GM23338 (cell line): Measurements from ENCODE around the gene DCDC1. TPM values are rescaled to one million over a fixed set of nuclear protein-coding genes. Genes with fewer than 3 reads are reported as not detected.

Experiments used
- ATAC-seq: fragments of 200-7000 bp; cut with Tn5 transposase; 3 replicates; pipeline ENCODE4 v1.9.1; 2020
- DNase-seq: peaks from one replicate; pipeline ENCODE4 v3.0.0-alpha.2; 2015; ENCODE audit warnings: low spot score
- H2AFZ ChIP-seq: fragments of 200-600 bp; sonication (generic); 2 replicates; pipeline ENCODE4 v1.8.0; 2016; ENCODE audit warnings: antibody characterized with exemption, mild to moderate bottlenecking, moderate library complexity
- H3F3A ChIP-seq: fragments of 200-600 bp; sonication (generic); replicated peaks from 2 replicates; pipeline ENCODE4 v1.8.0; 2017; ENCODE audit warnings: antibody characterized with exemption, mixed run types, low read depth
- H3K27ac ChIP-seq: fragments of 200-600 bp; sonication (generic); 2 replicates; pipeline ENCODE4 v1.6.1; 2016; ENCODE audit warnings: low read depth
- H3K27me3 ChIP-seq: fragments of 200-600 bp; sonication (generic); 2 replicates; pipeline ENCODE4 v1.8.0; 2016; ENCODE audit warnings: mild to moderate bottlenecking, mixed run types, moderate library complexity; ENCODE audit not compliant: insufficient read depth
- H3K36me3 ChIP-seq: fragments of 200-600 bp; sonication (generic); 2 replicates; pipeline ENCODE4 v1.8.0; 2016; ENCODE audit warnings: mild to moderate bottlenecking; ENCODE audit not compliant: insufficient read depth
- H3K4me1 ChIP-seq: fragments of 200-600 bp; sonication (generic); 2 replicates; pipeline ENCODE4 v1.8.0; 2016; ENCODE audit warnings: mild to moderate bottlenecking, moderate library complexity; ENCODE audit not compliant: insufficient read depth
- H3K4me2 ChIP-seq: fragments of 200-600 bp; sonication (generic); 2 replicates; pipeline ENCODE4 v1.7.1; 2017; ENCODE audit warnings: mixed run types
- H3K4me3 ChIP-seq: fragments of 200-600 bp; sonication (generic); 2 replicates; pipeline ENCODE4 v1.6.1; 2016; ENCODE audit warnings: mixed run types
- H3K79me2 ChIP-seq: fragments of 200-600 bp; sonication (generic); replicated peaks from 2 replicates; pipeline ENCODE4 v1.8.0; 2017; ENCODE audit warnings: mild to moderate bottlenecking; ENCODE audit not compliant: insufficient read depth
- H3K9me2 ChIP-seq: fragments of 200-600 bp; sonication (generic); 2 replicates; pipeline ENCODE4 v1.8.0; 2017; ENCODE audit not compliant: insufficient read depth
- H4K20me1 ChIP-seq: fragments of 200-600 bp; sonication (generic); replicated peaks from 2 replicates; pipeline ENCODE4 v1.8.0; 2017; ENCODE audit warnings: mild to moderate bottlenecking; ENCODE audit not compliant: insufficient read depth
- H3K27ac Mint-ChIP-seq: 2 replicates; pipeline ENCODE4 v1.8.0; 2020; ENCODE audit warnings: inconsistent platforms, mild to moderate bottlenecking, moderate library complexity, mixed read lengths
- H3K27me3 Mint-ChIP-seq: 3 replicates; pipeline ENCODE4 v1.8.0; 2022; ENCODE audit warnings: low read depth, mild to moderate bottlenecking, moderate library complexity, mixed read lengths, inconsistent platforms; ENCODE audit not compliant: insufficient read depth, poor library complexity
- H3K36me3 Mint-ChIP-seq: 3 replicates; pipeline ENCODE4 v1.8.0; 2021; ENCODE audit warnings: low read depth, mild to moderate bottlenecking, inconsistent platforms, moderate library complexity, mixed read lengths
- H3K4me1 Mint-ChIP-seq: 3 replicates; pipeline ENCODE4 v1.8.0; 2020; ENCODE audit warnings: mild to moderate bottlenecking, inconsistent platforms, mixed read lengths
- H3K4me3 Mint-ChIP-seq: 3 replicates; pipeline ENCODE4 v1.8.0; 2021; ENCODE audit warnings: moderate library complexity, mild to moderate bottlenecking, inconsistent platforms, mixed read lengths
- H3K9me3 Mint-ChIP-seq: 3 replicates; pipeline ENCODE4 v1.8.0; 2020; ENCODE audit warnings: moderate library complexity, mild to moderate bottlenecking, inconsistent platforms, mixed read lengths
- CTCF ChIP-seq, 2 experiments: fragments of 200-600 bp in 1 of 2; sonication (generic) in 1 of 2; conservative IDR thresholded peaks; 2 replicates each; pipeline versions ENCODE4 v1.5.1 to v1.6.1; 2016 to 2017; ENCODE audit warnings: antibody characterized with exemption in 2 of 2, low read depth in 2 of 2, mild to moderate bottlenecking in 2 of 2, moderate library complexity in 1 of 2
- EZH2 ChIP-seq: fragments of 200-600 bp; sonication (generic); IDR thresholded peaks from one replicate; pipeline ENCODE4 v1.8.0; 2017; ENCODE audit warnings: antibody characterized with exemption, mild to moderate bottlenecking, low read depth; ENCODE audit not compliant: unreplicated experiment
- EZH2phosphoT487 ChIP-seq: fragments of 200-600 bp; sonication (generic); IDR thresholded peaks from one replicate; pipeline ENCODE4 v1.8.1; 2018; ENCODE audit warnings: antibody characterized with exemption; ENCODE audit not compliant: unreplicated experiment
- JUNB ChIP-seq: IDR thresholded peaks from one replicate; pipeline ENCODE4 v1.6.1; 2016; ENCODE audit warnings: antibody characterized with exemption; ENCODE audit not compliant: unreplicated experiment
- NANOG ChIP-seq: IDR thresholded peaks from 2 replicates; pipeline ENCODE4 v1.6.1; 2016; ENCODE audit warnings: antibody characterized with exemption, borderline replicate concordance
- REST ChIP-seq: IDR thresholded peaks from one replicate; pipeline ENCODE4 v1.6.1; 2018; ENCODE audit warnings: antibody characterized with exemption; ENCODE audit not compliant: unreplicated experiment
- STAT1 ChIP-seq: IDR thresholded peaks from one replicate; pipeline ENCODE4 v1.6.1; 2016; ENCODE audit warnings: antibody characterized with exemption; ENCODE audit not compliant: unreplicated experiment
- ZNF114 ChIP-seq: fragments of 250-450 bp; sonication (Bioruptor Pico); IDR thresholded peaks from 2 replicates; pipeline ENCODE4 v1.5.0; 2020; ENCODE audit warnings: mild to moderate bottlenecking, moderate library complexity
- ZNF331 ChIP-seq: fragments of 250-450 bp; sonication (Bioruptor Pico); IDR thresholded peaks from 2 replicates; pipeline ENCODE4 v1.5.0; 2020; ENCODE audit warnings: low read depth, mild to moderate bottlenecking, moderate library complexity
- polyA plus RNA-seq: library from polyadenylated mRNA; unstranded; fragments of >200 nt; fragmentation: Nextera tagmentation; extraction: Ambion mirVana; gene quantifications from 2 replicates; pipeline ENCODE4 v1.2.1, GENCODE V29; 2016
- total RNA-seq: library from RNA; depleted of rRNA; stranded (reverse); fragments of >200 nt; shearing (Covaris generic); gene quantifications from 2 replicates; pipeline ENCODE4 v1.2.3, GENCODE V29; 2014
- TF ChIP-seq, protein P1 (sequence below): IDR thresholded peaks from 2 replicates; pipeline ENCODE4 v1.6.1; 2016; ENCODE audit warnings: antibody characterized with exemption

DCDC1 gene
- total and polyA plus RNA-seq, 2 experiments from 2014 or later, result 0.56 to 0.58 TPM

DNA sequence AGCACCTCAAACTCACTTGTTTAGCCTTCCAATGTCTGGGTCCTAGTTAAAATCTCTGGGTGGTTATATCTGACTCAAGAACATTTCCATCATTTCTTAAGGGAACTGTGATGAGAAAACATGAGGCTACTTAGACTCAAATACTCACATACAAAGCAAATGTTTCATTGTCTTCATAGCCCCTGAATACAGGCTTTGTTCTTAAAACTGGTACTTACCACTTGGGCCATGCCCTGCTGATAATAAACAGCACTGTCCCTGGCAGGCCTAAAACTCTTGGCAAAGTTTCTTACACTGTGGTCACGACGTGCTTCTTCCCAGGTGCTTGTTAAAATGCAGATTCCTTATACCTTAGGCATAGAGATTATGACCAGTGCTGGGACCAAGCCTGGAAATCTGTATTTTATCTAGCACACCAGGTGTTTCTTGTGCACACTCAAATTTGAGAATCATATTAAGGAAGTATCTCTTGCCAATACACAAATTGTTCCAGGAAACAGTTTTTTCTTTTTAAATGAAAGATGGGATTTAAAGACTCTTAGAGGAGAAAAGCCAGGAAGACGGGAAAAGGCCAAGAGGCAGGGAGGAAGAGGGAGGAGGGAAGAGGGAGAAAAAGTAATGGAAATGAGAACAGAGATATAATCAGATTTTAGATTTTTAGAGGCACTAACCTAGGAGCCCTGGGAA lies 495.5 kb downstream of the DCDC1 start:
- H3K4me3 Mint-ChIP-seq, result no peak overlapping the region
- H3K27ac Mint-ChIP-seq, result no peak overlapping the region
- Histone ChIP-seq H3K4me3 (no peak overlapping the region), H3K4me2 (no peak overlapping the region), H3K36me3 (no peaks in the 10 kb centered on the region), H3K9me2 (no peaks in the 10 kb centered on the region), H3K27me3 (no peaks in the 10 kb centered on the region), H4K20me1 (no peaks in the 10 kb centered on the region), H2AFZ (peak overlapping the region; percentile 43; the same call in 1 of the 2 replicates), H3F3A (no peaks in the 10 kb centered on the region), H3K27ac (no peak overlapping the region), H3K79me2 (no peaks in the 10 kb centered on the region), H3K4me1 (no peaks in the 10 kb centered on the region)
- no peaks in the 10 kb centered on the region for H3K36me3 Mint-ChIP-seq
- DNase-seq, result no peak
- peaks cover 14% of the 10 kb centered on the region for H3K4me1 Mint-ChIP-seq
- ATAC-seq, result no peak
- H3K27me3 Mint-ChIP-seq, result peaks cover 2% of the 10 kb centered on the region
- no peak for TF ChIP-seq STAT1
- TF ChIP-seq NANOG, result no peak
- TF ChIP-seq REST, result no peak
- no peak for TF ChIP-seq ZNF114
- no peak for TF ChIP-seq ZNF331 (CRISPR knock-in tag)
- no peak for TF ChIP-seq JUNB
- no peak for TF ChIP-seq CTCF (conservative IDR thresholded peaks at IDR 0.05; ENCODE audit: low read depth in 2 of 2)
- TF ChIP-seq EZH2phosphoT487, result no peak
- TF ChIP-seq EZH2, result no peak
- TF ChIP-seq, protein P1, sequence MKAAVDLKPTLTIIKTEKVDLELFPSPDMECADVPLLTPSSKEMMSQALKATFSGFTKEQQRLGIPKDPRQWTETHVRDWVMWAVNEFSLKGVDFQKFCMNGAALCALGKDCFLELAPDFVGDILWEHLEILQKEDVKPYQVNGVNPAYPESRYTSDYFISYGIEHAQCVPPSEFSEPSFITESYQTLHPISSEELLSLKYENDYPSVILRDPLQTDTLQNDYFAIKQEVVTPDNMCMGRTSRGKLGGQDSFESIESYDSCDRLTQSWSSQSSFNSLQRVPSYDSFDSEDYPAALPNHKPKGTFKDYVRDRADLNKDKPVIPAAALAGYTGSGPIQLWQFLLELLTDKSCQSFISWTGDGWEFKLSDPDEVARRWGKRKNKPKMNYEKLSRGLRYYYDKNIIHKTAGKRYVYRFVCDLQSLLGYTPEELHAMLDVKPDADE, result no peak
- no peaks in the 10 kb centered on the region for H3K9me3 Mint-ChIP-seq
